Body of pancreas (tissue), 4 donors: ENCODE measurements around the gene GNB1L. TPM values are rescaled to one million over a fixed set of nuclear protein-coding genes. Genes with fewer than 3 reads are reported as not detected.

Experiments used
- ATAC-seq: fragments of 150-250 bp; one replicate; pipeline ENCODE4 v1.9.1; 2016
- DNase-seq, 4 donors: peaks; one replicate each; pipeline ENCODE4 v3.0.0-alpha.2; 2019
- H3K27ac ChIP-seq, 4 donors: fragments of 200-600 bp; sonication (generic); 1 replicate in 3 of 4; 2 replicates in 1 of 4; pipeline versions ENCODE4 v1.5.1 to v1.6.1; 2016 to 2019; ENCODE audit warnings: mild to moderate bottlenecking in 1 of 4, mixed read lengths in 1 of 4, moderate library complexity in 1 of 4
- H3K27me3 ChIP-seq, 2 donors: fragments of 200-600 bp; sonication (generic); one replicate each; pipeline ENCODE4 v1.6.0; 2016; ENCODE audit warnings: mild to moderate bottlenecking in 1 of 2
- H3K36me3 ChIP-seq, 2 donors: fragments of 200-600 bp; sonication (generic); replicated peaks in 1 of 2; 2 replicates each; pipeline ENCODE4 v1.5.1; 2016; ENCODE audit warnings: low read depth in 2 of 2; ENCODE audit not compliant: insufficient read depth in 1 of 2
- H3K4me1 ChIP-seq: fragments of 200-600 bp; sonication (generic); one replicate; pipeline ENCODE4 v1.6.0; 2016
- H3K4me3 ChIP-seq, 2 donors: fragments of 200-600 bp; sonication (generic); 1 replicate in 1 of 2; 2 replicates in 1 of 2; pipeline ENCODE4 v1.5.1; 2016 to 2019
- H3K9me3 ChIP-seq, 3 donors: fragments of 200-600 bp; sonication (generic); 1 replicate in 2 of 3; 2 replicates in 1 of 3; pipeline ENCODE4 v1.5.1; 2016
- CTCF ChIP-seq, 7 experiments: fragments of 450-650 bp in 4 of 7; fragments of 200-600 bp in 3 of 7; sonication (generic) in 3 of 7; IDR thresholded peaks; one replicate each; pipeline ENCODE4 v1.5.1; 2016 to 2019; ENCODE audit warnings: antibody characterized with exemption in 7 of 7
- POLR2A ChIP-seq, 3 donors: fragments of 450-650 bp; IDR thresholded peaks; one replicate each; pipeline ENCODE4 v1.6.1; 2016; ENCODE audit warnings: antibody characterized with exemption in 3 of 3, mild to moderate bottlenecking in 2 of 3
- WGBS, 2 donors: methylation state at CpG; one replicate each; pipeline ENCODE4 v1.1.5; 2017; 5-methylcytosine and 5-hydroxymethylcytosine counted together
- intact Hi-C: fragments of 100-400 bp; cut with DNase I; formaldehyde crosslinking; loops from one replicate; pipeline ENCODE4 v1.15.1; 2023
- total RNA-seq, 2 donors: library from RNA; depleted of rRNA; stranded (reverse); fragments of >200 nt; gene quantifications; one replicate each; pipeline ENCODE4 v1.1.0, GENCODE V29; 2016

GNB1L gene
- total RNA-seq, 2 donors from 2014 or later = 1.3 to 3.3 TPM

DNA sequence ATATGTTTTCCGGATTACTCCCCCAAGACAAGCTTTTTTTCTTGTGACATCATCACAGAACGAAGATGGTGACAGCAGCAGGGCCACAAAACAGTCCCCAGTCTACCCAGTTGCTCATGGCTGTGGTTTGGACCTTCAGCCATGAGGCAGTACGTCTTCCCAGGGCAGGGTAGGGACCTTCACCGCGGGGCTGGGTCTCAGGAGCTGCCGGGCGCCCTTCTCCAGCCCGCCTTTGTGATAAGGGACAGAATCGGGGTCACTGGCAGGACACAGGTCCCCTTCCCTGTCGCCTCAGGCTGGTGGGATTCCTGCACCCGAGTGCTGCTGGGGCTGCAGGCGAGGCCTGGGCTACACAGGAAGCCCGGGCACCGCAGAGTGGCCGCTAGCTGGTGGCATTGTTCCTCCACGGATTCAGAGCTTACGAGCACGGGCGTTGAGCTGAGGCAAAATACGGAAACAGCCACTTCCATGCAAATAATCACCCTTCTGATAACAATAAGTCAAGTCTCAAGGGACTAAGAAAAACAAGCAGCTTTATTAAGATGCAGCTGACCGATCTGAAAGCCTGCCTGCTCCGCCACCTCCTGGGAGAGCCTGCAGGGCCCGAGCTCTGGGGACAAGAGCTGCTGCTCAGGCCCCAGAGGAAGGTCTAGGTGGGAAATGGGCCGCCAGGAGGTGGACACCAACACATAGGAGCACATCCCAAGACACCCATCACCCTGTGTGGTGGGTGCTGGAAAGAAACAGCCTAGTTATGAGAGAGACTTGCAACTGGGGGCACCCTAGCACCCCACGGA lies 81.8 kb downstream of the GNB1L start:
- intact Hi-C loops = no loop called here
- 46 to 61% methylated on average over 12 to 25 of the region's 25 CpGs for WGBS, 2 donors
- no peak overlapping the region for H3K4me3 ChIP-seq

DNA sequence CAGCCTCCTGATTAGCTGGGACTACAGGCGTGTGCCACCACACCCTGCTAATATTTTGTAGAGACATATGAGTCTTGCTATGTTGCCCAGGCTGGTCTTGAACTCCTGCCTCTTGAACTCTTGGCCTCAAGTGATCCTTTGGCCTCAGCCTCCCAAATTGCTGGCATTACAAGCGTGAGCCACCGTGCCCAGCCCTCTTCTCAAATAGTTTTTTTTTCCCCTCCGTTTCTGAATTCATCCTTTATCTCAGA lies 82.3 kb downstream of the GNB1L start:
- H3K27me3 ChIP-seq = peaks cover 0 to 26% of the 10 kb centered on the region in 2 donors
- intact Hi-C loops = no loop called here
- no peaks in the 10 kb centered on the region for H3K9me3 ChIP-seq
- H3K4me1 ChIP-seq = peaks cover 4% of the 10 kb centered on the region
- 41 to 65% methylated on average over 4 of the region's 4 CpGs for WGBS, 2 donors
- ATAC-seq (no peak), DNase-seq (no peak)
- no peak overlapping the region for H3K27ac ChIP-seq
- H3K4me3 ChIP-seq = no peak overlapping the region
- TF ChIP-seq POLR2A (IDR thresholded peaks at IDR 0.05) (no peak), CTCF (IDR thresholded peaks at IDR 0.05) (no peak)
- no peaks in the 10 kb centered on the region for H3K36me3 ChIP-seq

More for the DNA sequence above, 81.8 kb downstream of the GNB1L start:
- peaks cover 0 to 21% of the 10 kb centered on the region in 2 donors for H3K27me3 ChIP-seq
- H3K4me1 ChIP-seq = no peaks in the 10 kb centered on the region
- no peaks in the 10 kb centered on the region for H3K36me3 ChIP-seq
- H3K9me3 ChIP-seq = no peaks in the 10 kb centered on the region
- H3K27ac ChIP-seq = no peak overlapping the region
- ATAC-seq (no peak), DNase-seq (no peak)
- TF ChIP-seq POLR2A (IDR thresholded peaks at IDR 0.05) (no peak), CTCF (IDR thresholded peaks at IDR 0.05) (no peak)

DNA sequence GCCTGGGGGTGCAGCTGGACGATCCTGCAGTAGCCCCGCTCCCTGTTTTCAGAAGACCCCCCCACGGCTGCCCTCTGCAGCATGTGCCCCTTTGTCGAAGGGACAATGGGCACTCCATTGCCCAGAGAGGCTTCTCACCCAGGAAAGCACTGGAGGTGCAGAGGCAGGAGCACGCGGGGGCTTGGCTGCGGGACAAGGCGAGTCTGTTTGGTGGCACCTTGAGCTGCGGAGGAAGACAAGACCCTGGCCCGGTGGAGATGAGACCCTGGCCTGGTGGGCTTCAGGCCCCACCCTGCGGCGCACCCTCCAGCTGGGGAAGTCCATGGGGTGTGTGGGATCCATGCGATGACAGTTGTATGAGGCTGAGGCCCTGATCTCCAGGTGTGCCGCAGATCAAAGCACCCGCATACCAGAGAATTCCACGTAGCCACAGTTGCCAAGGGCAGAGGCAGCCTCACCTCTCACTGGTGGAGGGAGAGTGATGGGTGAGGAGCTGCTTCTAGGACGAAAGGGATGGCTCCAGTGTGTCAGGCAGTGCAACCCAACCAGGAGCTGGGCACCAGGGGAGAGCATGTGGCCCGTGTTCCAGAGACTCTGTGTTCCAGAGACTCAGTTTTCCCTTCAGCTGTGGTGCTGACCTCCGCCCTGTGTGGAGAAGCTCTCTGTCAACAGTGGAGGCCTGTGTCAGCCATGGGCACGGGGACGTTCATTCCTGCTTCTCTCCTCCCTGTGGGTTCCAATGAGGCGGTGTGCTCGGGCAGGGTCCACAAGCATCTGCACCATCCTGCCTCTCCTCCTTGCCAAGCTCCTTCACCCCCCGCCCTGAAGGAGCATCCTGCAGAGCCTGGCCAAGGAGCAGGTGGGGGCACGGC lies 84.1 kb downstream of the GNB1L start:
- Histone ChIP-seq H3K36me3 (no peaks in the 10 kb centered on the region), H3K27ac (no peak overlapping the region), H3K4me1 (peaks cover 16% of the 10 kb centered on the region), H3K27me3 (peaks cover 0 to 39% of the 10 kb centered on the region in 2 donors), H3K4me3 (no peak overlapping the region), H3K9me3 (no peaks in the 10 kb centered on the region)
- 45 to 60% methylated on average over 7 to 25 of the region's 25 CpGs for WGBS, 2 donors
- no peak for ATAC-seq
- TF ChIP-seq POLR2A (IDR thresholded peaks at IDR 0.05) (no peak), CTCF (IDR thresholded peaks at IDR 0.05) (no peak)
- DNase-seq = no peak
- intact Hi-C loops = no loop called here

DNA sequence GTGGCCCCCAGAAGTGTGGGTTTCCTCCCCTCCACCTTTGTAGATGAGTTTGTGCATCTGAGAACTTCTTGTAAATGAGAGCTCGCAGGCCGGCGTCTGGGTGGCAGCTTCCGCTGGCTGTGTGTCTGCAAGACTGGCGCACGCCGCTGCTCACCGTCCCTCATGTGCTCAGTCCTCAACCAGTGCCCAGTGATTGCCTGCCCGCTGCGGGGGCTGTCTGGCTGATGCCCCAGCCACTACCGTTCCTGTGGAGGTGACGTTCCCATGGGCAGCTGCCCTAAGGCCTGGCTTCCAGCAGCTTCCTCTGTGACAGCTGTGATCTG lies 85.3 kb downstream of the GNB1L start:
- Histone ChIP-seq H3K4me1 (peaks cover 16% of the 10 kb centered on the region), H3K36me3 (no peaks in the 10 kb centered on the region), H3K9me3 (no peaks in the 10 kb centered on the region), H3K27me3 (peaks cover 0 to 48% of the 10 kb centered on the region in 2 donors), H3K27ac (no peak overlapping the region), H3K4me3 (no peak overlapping the region)
- DNase-seq (no peak), ATAC-seq (no peak)
- intact Hi-C loops = no loop called here
- TF ChIP-seq POLR2A (IDR thresholded peaks at IDR 0.05) = no peak
- TF ChIP-seq CTCF (IDR thresholded peaks at IDR 0.05) = no peak
- 87 to 93% methylated on average over 7 to 8 of the region's 12 CpGs for WGBS, 2 donors
